ENCODE data around the gene ARHGEF10L. TPM values are rescaled to one million over a fixed set of nuclear protein-coding genes. Genes with fewer than 3 reads are reported as not detected.

The ARHGEF10L gene
- total RNA-seq, 4 donors from 2014 or later = 38.5 to 73.8 (median 41.7) TPM

DNA sequence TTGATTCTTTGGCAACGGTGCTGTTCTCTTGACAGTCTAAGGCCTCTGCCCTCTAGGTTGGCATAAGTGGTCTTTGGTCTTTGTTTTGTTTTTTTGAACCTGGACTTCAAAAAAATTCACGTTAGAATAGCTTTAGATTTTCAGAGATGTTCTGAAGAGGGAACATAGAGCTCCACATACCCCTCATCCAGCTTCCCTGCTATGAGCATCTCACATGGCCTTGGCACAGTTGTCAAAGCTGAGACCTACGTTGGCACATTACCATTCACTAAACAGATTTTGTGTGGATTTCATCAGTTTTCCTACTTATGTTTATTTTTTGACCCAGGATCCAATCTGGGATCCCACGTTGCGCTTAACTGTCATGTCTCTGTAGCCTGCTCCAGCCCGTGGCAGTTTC, 60.8 kb downstream of the ARHGEF10L start:
- Histone ChIP-seq H3K27ac (no peak overlapping the region), H3K27me3 (no peaks in the 10 kb centered on the region), H3K4me3 (no peak overlapping the region), H3K9me3 (no peaks in the 10 kb centered on the region), H3K4me1 (peaks cover 0 to 30% (median 0%) of the 10 kb centered on the region in 4 donors), H3K36me3 (peaks cover 0 to 19% (median 0%) of the 10 kb centered on the region in 3 donors)
- TF ChIP-seq, protein P1, sequence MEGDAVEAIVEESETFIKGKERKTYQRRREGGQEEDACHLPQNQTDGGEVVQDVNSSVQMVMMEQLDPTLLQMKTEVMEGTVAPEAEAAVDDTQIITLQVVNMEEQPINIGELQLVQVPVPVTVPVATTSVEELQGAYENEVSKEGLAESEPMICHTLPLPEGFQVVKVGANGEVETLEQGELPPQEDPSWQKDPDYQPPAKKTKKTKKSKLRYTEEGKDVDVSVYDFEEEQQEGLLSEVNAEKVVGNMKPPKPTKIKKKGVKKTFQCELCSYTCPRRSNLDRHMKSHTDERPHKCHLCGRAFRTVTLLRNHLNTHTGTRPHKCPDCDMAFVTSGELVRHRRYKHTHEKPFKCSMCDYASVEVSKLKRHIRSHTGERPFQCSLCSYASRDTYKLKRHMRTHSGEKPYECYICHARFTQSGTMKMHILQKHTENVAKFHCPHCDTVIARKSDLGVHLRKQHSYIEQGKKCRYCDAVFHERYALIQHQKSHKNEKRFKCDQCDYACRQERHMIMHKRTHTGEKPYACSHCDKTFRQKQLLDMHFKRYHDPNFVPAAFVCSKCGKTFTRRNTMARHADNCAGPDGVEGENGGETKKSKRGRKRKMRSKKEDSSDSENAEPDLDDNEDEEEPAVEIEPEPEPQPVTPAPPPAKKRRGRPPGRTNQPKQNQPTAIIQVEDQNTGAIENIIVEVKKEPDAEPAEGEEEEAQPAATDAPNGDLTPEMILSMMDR (IDR thresholded peaks at IDR 0.05) = no peak
- no peak for TF ChIP-seq EP300 (IDR thresholded peaks at IDR 0.05)
- TF ChIP-seq POLR2A (IDR thresholded peaks at IDR 0.05) = no peak
- 82 to 84% methylated on average over 6 of the region's 6 CpGs for WGBS, 2 donors
- no peak for DNase-seq (ENCODE audit: low spot score in 2 of 2)

DNA sequence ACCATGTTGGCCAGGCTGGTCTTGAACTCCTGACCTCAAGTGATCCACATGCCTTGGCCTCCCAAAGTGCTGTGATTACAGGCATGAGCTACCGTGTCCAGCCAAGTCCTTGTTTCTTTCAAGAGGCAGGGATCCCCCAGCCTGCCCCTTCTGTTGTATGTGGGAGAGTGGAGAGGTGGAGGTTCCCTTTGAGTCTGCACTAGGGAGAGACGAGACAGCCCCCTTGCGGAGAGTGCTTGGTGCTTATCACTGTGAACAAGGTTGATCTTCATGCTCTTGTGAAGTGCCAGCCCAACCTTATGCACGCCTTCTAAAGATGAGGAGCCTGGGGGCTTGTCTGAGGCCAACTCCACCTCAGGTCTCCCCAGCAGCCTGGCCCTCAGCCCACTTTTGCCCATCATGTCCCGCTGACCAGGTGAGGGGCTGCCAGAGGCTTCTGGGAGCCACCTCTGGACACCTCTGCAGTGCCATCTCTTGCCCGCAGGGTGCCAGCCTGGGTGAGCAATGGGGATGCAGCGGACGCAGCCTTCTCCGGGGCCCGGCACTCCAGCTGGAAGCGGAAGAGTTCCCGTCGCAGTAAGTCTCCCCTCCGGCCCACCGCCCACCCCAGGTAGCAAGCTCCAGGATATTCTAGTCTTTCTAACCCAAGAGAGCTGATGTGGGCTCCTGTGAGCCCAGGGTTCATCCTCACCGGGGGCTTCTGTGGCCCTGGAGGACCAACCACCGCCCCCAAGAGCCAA, 62.3 kb downstream of the ARHGEF10L start:
- WGBS, 2 donors = 92 to 93% methylated on average over 7 to 16 of the region's 17 CpGs
- peaks cover 0 to 35% (median 7%) of the 10 kb centered on the region in 4 donors for H3K4me1 ChIP-seq

DNA sequence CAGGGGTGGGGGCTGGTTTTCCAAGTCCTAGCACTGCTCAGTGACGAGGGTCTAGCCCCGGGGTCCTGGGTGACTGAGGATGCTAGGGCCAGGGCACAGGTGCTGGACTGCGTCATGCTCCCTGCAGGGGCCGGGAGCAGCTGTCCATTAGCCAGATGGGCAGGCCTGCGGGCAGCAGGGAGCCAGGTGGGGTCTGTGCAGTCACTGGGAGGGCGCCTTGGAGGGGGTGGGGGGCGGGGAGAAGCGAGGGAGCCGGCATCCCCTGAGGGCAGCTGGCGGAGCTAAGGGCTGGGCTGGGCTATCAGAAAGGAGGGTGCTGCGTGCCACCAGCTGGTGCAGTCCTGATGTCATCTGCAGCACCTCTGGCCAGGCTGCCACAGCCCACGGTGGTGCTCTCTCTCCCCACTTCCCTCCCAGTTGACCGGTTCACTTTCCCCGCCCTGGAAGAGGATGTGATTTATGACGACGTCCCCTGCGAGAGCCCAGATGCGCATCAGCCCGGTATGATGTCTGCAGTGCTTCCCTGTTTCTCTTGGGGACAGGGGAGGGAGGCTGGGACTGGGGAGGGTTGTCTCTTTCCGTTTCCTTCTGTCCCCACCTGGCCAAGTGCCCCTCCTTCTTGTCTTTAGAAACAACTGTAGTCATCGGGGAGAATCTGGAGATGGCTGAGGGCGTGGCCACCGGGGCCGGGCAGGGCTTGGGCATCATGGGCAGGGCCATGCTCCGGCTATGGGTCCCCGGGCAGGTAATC, 63.8 kb downstream of the ARHGEF10L start:
- Histone ChIP-seq H3K9me3 (no peaks in the 10 kb centered on the region), H3K4me1 (peaks cover 0 to 29% (median 8%) of the 10 kb centered on the region in 4 donors), H3K27me3 (no peaks in the 10 kb centered on the region), H3K27ac (peak overlapping the region in 2 of 4 donors; percentile 10 to 59), H3K4me3 (no peak overlapping the region), H3K36me3 (peaks cover 0 to 29% (median 0%) of the 10 kb centered on the region in 3 donors)
- 65 to 66% methylated on average over 18 to 26 of the region's 26 CpGs for WGBS, 2 donors
- no peak for DNase-seq (ENCODE audit: low spot score in 2 of 2)
- TF ChIP-seq, protein P1 (IDR thresholded peaks at IDR 0.05) = no peak
- TF ChIP-seq EP300 (IDR thresholded peaks at IDR 0.05) (no peak), POLR2A (IDR thresholded peaks at IDR 0.05) (no peak)

More for the DNA sequence above, 62.3 kb downstream of the ARHGEF10L start:
- TF ChIP-seq EP300 (IDR thresholded peaks at IDR 0.05) = no peak
- no peak for TF ChIP-seq POLR2A (IDR thresholded peaks at IDR 0.05)
- Histone ChIP-seq H3K9me3 (no peaks in the 10 kb centered on the region), H3K36me3 (peaks cover 0 to 19% (median 0%) of the 10 kb centered on the region in 3 donors), H3K27me3 (no peaks in the 10 kb centered on the region), H3K4me3 (no peak overlapping the region), H3K27ac (peak overlapping the region in 1 of 4 donors; percentile 59)
- DNase-seq (ENCODE audit: low spot score in 2 of 2) = no peak

DNA sequence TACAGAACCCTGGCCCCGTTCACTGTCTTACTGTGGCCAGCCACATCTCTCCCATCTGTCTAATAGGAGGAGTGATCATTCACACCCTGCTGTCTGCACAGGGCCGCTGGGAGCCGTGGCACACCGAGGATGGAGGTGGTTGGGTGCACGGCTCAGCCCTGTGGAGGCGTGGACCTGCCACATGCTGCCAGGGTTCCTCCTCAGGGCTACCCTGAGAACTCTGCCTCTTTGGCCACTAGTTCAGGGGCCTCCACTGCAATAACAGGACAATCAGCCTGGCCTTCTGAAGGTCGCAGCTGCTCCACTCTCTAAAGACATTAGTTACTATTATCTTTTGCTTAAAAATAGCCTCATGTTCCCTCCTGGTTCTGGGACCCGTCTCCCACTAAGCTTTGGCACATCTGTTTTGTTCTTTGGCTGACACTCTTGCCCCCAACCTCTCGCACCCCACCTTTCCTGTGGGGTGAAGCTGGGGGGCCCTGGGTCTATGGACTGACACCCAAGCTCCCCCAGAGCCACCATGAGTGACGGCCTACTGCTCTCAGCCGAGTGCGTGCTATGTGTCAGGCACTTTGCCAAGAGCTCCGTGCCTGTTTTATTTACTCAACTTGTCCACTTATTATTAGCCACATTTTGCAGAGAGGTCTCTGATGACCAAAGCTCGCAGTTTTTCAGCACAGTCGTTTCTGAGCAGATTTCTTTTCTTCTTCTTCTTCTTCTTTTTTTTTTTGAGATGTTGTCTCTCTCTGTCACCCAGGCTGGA, 66.3 kb downstream of the ARHGEF10L start:
- 45 to 47% methylated on average over 14 to 15 of the region's 15 CpGs for WGBS, 2 donors
- Histone ChIP-seq H3K4me3 (no peak overlapping the region), H3K27ac (peak overlapping the region in 3 of 4 donors; percentile 4 to 77 (median 70)), H3K36me3 (peaks cover 0 to 47% (median 0%) of the 10 kb centered on the region in 3 donors), H3K4me1 (peaks cover 0 to 29% (median 8%) of the 10 kb centered on the region in 4 donors), H3K27me3 (no peaks in the 10 kb centered on the region), H3K9me3 (no peaks in the 10 kb centered on the region)
- DNase-seq (ENCODE audit: low spot score in 2 of 2) = peak; percentile 42 to 67
- TF ChIP-seq, protein P1 (IDR thresholded peaks at IDR 0.05) = no peak
- TF ChIP-seq EP300 (IDR thresholded peaks at IDR 0.05) (peak in 1 of 2 donors; percentile 23), POLR2A (IDR thresholded peaks at IDR 0.05) (no peak)

DNA sequence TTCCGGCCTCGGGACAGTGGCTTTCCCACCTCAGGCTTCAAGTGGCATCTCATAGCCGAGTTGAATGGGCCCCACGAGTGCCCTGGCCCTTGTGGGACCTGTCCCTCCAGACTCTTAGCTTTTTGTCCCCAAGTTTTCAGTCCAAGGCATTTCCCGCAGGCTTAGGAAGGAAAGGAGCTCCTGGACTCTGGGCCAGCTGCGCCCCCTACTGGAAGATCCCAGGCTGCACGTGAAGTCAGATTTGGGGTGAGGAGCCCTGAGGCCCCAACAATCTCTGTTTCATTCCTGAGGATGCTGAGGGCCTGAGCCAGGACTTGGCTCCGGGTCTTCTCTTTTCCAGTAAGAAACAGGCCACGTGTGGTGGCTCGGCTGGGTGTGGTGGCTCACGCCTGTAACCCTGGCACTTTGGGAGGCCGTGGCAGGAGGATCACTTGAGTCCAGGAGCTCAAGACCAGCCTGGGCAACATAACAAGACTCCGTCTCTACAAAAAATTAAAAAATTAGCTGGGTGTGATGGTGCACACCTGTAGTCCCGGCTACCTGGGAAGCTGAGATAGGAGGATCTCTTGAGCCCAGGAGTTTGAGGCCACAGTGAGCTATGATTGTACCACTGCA, 67.4 kb downstream of the ARHGEF10L start:
- H3K4me1 ChIP-seq = peaks cover 0 to 29% (median 8%) of the 10 kb centered on the region in 4 donors
- WGBS, 2 donors = 50 to 58% methylated on average over 14 of the region's 14 CpGs
- peaks cover 0 to 48% (median 0%) of the 10 kb centered on the region in 3 donors for H3K36me3 ChIP-seq
- no peak overlapping the region for H3K4me3 ChIP-seq
- TF ChIP-seq POLR2A (IDR thresholded peaks at IDR 0.05) (no peak), EP300 (IDR thresholded peaks at IDR 0.05) (peak in 1 of 2 donors; percentile 24)
- TF ChIP-seq, protein P1 (IDR thresholded peaks at IDR 0.05) = peak; percentile 83 to 97 (median 91)
- DNase-seq (ENCODE audit: low spot score in 2 of 2) = peak; percentile 66 to 82
- H3K9me3 ChIP-seq = no peaks in the 10 kb centered on the region
- no peaks in the 10 kb centered on the region for H3K27me3 ChIP-seq
- peak overlapping the region in 2 of 4 donors; percentile 26 to 77 for H3K27ac ChIP-seq
